Keratinocyte (primary cell): ENCODE data around the gene CRTC2. TPM values are rescaled to one million over a fixed set of nuclear protein-coding genes. Genes with fewer than 3 reads are reported as not detected.
A peak's percentile ranks its signal among the peaks of the same experiment; 100 is the strongest.
"Not testable (repeated sequence)": the region's sequence is repeated elsewhere in the genome, so short reads cannot be mapped to it uniquely, and the experiment has no call there.

Source experiments
- DNase-seq: peaks from one replicate; pipeline ENCODE4 v3.0.0-alpha.2; 2011; ENCODE audit warnings: low read depth, missing footprints, low spot score
- FAIRE-seq: peaks from 2 replicates; lab custom pipeline; 2011; peaks lifted over from hg19 to GRCh38; lab: Jason Lieb, UNC
- H2AFZ ChIP-seq: 2 replicates; pipeline ENCODE4 v1.6.0; 2012; ENCODE audit warnings: low read length, control low read depth, inconsistent platforms; ENCODE audit not compliant: control insufficient read depth
- H3K27ac ChIP-seq: 2 replicates; pipeline ENCODE4 v1.5.1; 2011; ENCODE audit warnings: low read length; ENCODE audit not compliant: control insufficient read depth, insufficient read depth
- H3K27me3 ChIP-seq: 3 replicates; pipeline ENCODE4 v1.6.0; 2011; ENCODE audit warnings: low read length; ENCODE audit not compliant: control insufficient read depth, insufficient read depth; ENCODE audit errors: extremely low read depth
- H3K36me3 ChIP-seq, 2 experiments: 2 replicates in 1 of 2; 3 replicates in 1 of 2; pipeline ENCODE4 v1.5.1; 2011; ENCODE audit warnings: low read length in 2 of 2, mild to moderate bottlenecking in 1 of 2; ENCODE audit not compliant: control insufficient read depth in 2 of 2, insufficient read depth in 2 of 2; ENCODE audit errors: extremely low read depth in 1 of 2
- H3K4me1 ChIP-seq: 3 replicates; pipeline ENCODE4 v1.5.1; 2011; ENCODE audit warnings: low read length; ENCODE audit not compliant: control insufficient read depth, insufficient read depth; ENCODE audit errors: extremely low read depth
- H3K4me2 ChIP-seq: 3 replicates; pipeline ENCODE4 v1.6.0; 2011; ENCODE audit warnings: low read depth, low read length; ENCODE audit not compliant: control insufficient read depth, insufficient read depth; ENCODE audit errors: extremely low read depth
- H3K4me3 ChIP-seq, 3 experiments: fragments of 200-600 bp in 1 of 3; sonication (generic) in 1 of 3; 2 replicates in 2 of 3; 3 replicates in 1 of 3; pipeline ENCODE4 v1.5.1; 2011 to 2016; ENCODE audit warnings: low read length in 3 of 3, mild to moderate bottlenecking in 3 of 3, control low read depth in 2 of 3, inconsistent platforms in 1 of 3, low read depth in 1 of 3, mixed read lengths in 1 of 3, mixed run types in 1 of 3, moderate library complexity in 1 of 3; ENCODE audit not compliant: control insufficient read depth in 2 of 3, insufficient read depth in 2 of 3; ENCODE audit errors: extremely low read depth in 1 of 3
- H3K79me2 ChIP-seq: 2 replicates; pipeline ENCODE4 v1.6.0; 2012; ENCODE audit warnings: low read length; ENCODE audit not compliant: control insufficient read depth, insufficient read depth
- H3K9ac ChIP-seq: 3 replicates; pipeline ENCODE4 v1.6.0; 2011; ENCODE audit warnings: low read length; ENCODE audit not compliant: control insufficient read depth, insufficient read depth; ENCODE audit errors: extremely low read depth
- H3K9me1 ChIP-seq: 3 replicates; pipeline ENCODE4 v1.6.0; 2011; ENCODE audit warnings: low read length; ENCODE audit not compliant: control insufficient read depth, insufficient read depth; ENCODE audit errors: extremely low read depth
- H3K9me3 ChIP-seq: 2 replicates; pipeline ENCODE4 v1.5.1; 2012; ENCODE audit warnings: low read depth, low read length; ENCODE audit not compliant: control insufficient read depth
- H4K20me1 ChIP-seq: 3 replicates; pipeline ENCODE4 v1.6.0; 2011; ENCODE audit warnings: low read length; ENCODE audit not compliant: control insufficient read depth, insufficient read depth; ENCODE audit errors: extremely low read depth
- CTCF ChIP-seq, 3 experiments: IDR thresholded peaks in 1 of 3; conservative IDR thresholded peaks in 1 of 3; optimal IDR thresholded peaks in 1 of 3; 2 replicates in 2 of 3; 3 replicates in 1 of 3; pipeline versions ENCODE3 to v1.5.1; 2011; ENCODE audit warnings: low read length in 3 of 3, mild to moderate bottlenecking in 3 of 3, moderate library complexity in 2 of 3, control low read depth in 1 of 3, inconsistent platforms in 1 of 3; ENCODE audit not compliant: insufficient read depth in 2 of 3; ENCODE audit errors: extremely low read depth in 1 of 3
- EZH2 ChIP-seq: IDR thresholded peaks from one replicate; pipeline ENCODE4 v1.6.1; 2012; ENCODE audit warnings: inconsistent platforms, mild to moderate bottlenecking, low read length, moderate library complexity
- dilution Hi-C: fragments of 300-500 bp; cut with MboI; formaldehyde crosslinking; loops from one replicate; pipeline ENCODE4 v1.7.0; 2020; ENCODE audit warnings: low sequenced_read_pairs; ENCODE audit not compliant: extremely low pct_ligation_motif_present
- polyA plus RNA-seq, 5 experiments: library from polyadenylated mRNA; depleted of rRNA in 3 of 5; stranded (reverse) in 3 of 5; stranded (forward) in 1 of 5; unstranded in 1 of 5; fragments of >200 nt; gene quantifications; 1 replicate in 1 of 5; 2 replicates in 3 of 5; 3 replicates in 1 of 5; pipeline versions ENCODE4 v1.2.1 to v1.2.3, GENCODE V29; 2011 to 2012; ENCODE audit warnings: missing spikeins in 2 of 5, low read depth in 1 of 5, low replicate concordance in 1 of 5

Gene CRTC2
- polyA plus RNA-seq, 1 donor (not counting 4 experiments of a cell fraction or from before 2014, with no cell fraction given): 15.9 TPM

DNA sequence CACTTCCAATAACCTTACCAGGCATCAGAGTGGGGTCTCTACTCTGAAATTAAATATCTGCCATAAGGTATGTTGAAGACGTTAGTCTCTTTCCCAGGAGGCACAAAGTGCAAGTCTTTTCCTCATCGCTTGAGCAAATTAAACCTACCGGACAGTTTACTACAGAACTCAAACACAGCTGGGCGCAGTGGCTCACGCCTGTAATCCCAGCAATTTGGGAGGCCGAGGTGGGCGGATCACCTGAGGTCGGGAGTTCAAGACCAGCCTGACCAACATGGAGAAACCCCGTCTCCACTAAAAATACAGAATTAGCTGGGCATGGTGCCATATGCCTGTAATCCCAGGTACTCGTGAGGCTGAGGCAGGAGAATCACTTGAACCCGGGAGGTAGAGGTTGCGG, 20.7 kb upstream of the CRTC2 start:
- FAIRE-seq, H3K9me3 ChIP-seq, H3K9me1 ChIP-seq, H3K9ac ChIP-seq, H3K27me3 ChIP-seq, H3K4me2 ChIP-seq, dilution Hi-C loops, H2AFZ ChIP-seq, H3K27ac ChIP-seq, H4K20me1 ChIP-seq, H3K4me3 ChIP-seq, DNase-seq: not testable (repeated sequence)
- H3K79me2 ChIP-seq: peaks cover 16% of the 10 kb centered on the region
- H3K36me3 ChIP-seq: peaks cover 12 to 14% of the 10 kb centered on the region in 2 experiments
- H3K4me1 ChIP-seq: peaks cover 13% of the 10 kb centered on the region

DNA sequence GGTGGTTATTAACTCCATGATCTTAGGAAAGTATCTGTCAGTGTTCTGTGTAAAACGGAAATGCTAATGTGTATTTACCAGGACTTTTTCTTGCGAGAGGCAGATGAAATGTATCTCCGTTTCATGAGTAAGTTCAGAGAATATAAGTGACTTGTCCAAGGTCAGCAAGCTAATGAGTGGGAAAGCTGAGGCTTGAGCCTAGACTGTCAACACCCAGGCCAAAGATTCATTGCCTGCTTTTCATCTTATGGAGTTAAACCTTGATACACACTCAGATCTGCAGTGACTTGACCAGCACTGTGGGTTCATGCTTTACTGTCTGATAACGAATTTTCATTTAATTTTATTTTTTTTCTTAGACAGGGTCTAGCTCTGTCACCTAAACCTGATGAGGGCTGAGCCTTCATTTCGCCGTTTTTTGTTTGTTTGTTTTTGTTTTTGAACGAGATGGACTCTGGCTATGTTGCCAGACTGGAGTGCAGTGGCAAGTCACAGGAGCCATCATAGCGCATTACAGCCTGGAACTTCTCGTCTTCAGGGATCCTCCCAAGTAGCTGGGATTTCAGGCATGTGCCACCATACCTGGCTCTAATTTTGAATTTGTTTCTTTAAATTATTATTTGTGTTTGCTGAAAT, 20.0 kb upstream of the CRTC2 start:
- no peak for DNase-seq
- no peak for FAIRE-seq
- Histone ChIP-seq H3K27me3 (no peaks in the 10 kb centered on the region), H3K9me3 (no peaks in the 10 kb centered on the region), H3K4me3 (peak overlapping the region; percentile 91 to 98 (median 95)), H3K4me1 (peaks cover 13% of the 10 kb centered on the region), H3K79me2 (peaks cover 16% of the 10 kb centered on the region), H3K36me3 (peaks cover 11 to 20% of the 10 kb centered on the region in 2 experiments), H3K9ac (peak overlapping the region; percentile 91), H4K20me1 (no peaks in the 10 kb centered on the region), H3K27ac (peak overlapping the region; percentile 65), H2AFZ (peak overlapping the region; percentile 100), H3K9me1 (no peaks in the 10 kb centered on the region), H3K4me2 (peak overlapping the region; percentile 98)
- dilution Hi-C loops: no loop called here
- TF ChIP-seq EZH2 (no peak), CTCF (optimal IDR thresholded peaks at IDR 0.05 in 1 of 3, IDR thresholded peaks at IDR 0.05 in 1 of 3, conservative IDR thresholded peaks at IDR 0.05 in 1 of 3; ENCODE audit: extremely low read depth in 1 of 3, insufficient read depth in 2 of 3, low read length in 3 of 3) (no peak)
